ENCODE measurements around the gene PPY.

DNA sequence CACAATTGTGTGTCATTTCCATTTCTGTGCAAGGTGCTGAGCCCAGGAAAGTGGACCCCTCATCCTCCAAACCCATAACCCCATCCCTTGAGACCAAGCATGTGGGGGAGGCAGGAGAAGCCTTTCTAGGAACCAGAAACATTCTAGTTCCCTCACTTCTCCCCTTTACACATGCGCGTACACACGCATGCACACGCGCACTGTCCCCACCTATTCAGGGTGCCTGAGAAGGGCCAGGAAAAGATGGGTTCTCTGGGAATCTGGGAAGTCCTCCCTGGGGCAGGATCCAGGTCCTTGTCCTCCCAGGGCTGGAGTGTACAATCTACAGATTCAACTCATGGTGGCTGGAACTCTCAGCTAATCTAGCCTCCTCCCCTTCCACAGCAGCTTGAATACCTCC lies 2.4 kb downstream of the PPY start:
- TF ChIP-seq, protein P1, sequence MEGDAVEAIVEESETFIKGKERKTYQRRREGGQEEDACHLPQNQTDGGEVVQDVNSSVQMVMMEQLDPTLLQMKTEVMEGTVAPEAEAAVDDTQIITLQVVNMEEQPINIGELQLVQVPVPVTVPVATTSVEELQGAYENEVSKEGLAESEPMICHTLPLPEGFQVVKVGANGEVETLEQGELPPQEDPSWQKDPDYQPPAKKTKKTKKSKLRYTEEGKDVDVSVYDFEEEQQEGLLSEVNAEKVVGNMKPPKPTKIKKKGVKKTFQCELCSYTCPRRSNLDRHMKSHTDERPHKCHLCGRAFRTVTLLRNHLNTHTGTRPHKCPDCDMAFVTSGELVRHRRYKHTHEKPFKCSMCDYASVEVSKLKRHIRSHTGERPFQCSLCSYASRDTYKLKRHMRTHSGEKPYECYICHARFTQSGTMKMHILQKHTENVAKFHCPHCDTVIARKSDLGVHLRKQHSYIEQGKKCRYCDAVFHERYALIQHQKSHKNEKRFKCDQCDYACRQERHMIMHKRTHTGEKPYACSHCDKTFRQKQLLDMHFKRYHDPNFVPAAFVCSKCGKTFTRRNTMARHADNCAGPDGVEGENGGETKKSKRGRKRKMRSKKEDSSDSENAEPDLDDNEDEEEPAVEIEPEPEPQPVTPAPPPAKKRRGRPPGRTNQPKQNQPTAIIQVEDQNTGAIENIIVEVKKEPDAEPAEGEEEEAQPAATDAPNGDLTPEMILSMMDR (IDR thresholded peaks at IDR 0.05 in 8 of 11, conservative IDR thresholded peaks at IDR 0.05 in 3 of 11): no peak
- no peak for TF ChIP-seq POLR2AphosphoS5 (IDR thresholded peaks at IDR 0.05)
- TF ChIP-seq POLR2A (IDR thresholded peaks at IDR 0.05): no peak
